ENCODE data around the gene ARHGEF10L.

GRCh38 chr1:17686258-17686657, 146.8 kb downstream of the ARHGEF10L start:
- TF ChIP-seq CTCF (IDR thresholded peaks at IDR 0.05) = no peak
- TF ChIP-seq POLR2AphosphoS5 (IDR thresholded peaks at IDR 0.05) = no peak
